NCI-H748 (cell line): ENCODE measurements around the gene HOXC12.

Experiments
- DNase-seq: peaks from one replicate; lab custom pipeline; 2025; ENCODE audit not compliant: unreplicated experiment; lab: John Stamatoyannopoulos, UW

HOXC12 gene, protein sequence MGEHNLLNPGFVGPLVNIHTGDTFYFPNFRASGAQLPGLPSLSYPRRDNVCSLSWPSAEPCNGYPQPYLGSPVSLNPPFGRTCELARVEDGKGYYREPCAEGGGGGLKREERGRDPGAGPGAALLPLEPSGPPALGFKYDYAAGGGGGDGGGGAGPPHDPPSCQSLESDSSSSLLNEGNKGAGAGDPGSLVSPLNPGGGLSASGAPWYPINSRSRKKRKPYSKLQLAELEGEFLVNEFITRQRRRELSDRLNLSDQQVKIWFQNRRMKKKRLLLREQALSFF

DNA sequence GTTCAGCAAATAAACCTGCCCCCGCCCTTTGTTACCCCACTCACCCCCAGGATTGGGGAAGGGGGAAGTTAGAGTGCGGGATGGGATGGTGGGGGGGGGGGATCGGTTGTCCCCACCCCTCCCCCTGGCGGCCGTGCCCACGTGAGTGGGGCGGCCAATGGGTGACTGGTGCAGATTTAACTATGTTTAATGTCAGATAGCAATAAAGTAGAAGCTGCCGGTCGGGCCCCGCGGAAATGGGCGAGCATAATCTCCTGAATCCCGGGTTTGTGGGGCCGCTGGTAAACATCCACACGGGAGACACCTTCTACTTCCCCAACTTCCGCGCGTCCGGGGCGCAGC is at the start of gene HOXC12:
Gene HOXC12 (plus strand): TSS at position 210 of the 342 bp plus-strand sequence. CDS start 27 bp downstream, at position 237.
- no peak for DNase-seq

DNA sequence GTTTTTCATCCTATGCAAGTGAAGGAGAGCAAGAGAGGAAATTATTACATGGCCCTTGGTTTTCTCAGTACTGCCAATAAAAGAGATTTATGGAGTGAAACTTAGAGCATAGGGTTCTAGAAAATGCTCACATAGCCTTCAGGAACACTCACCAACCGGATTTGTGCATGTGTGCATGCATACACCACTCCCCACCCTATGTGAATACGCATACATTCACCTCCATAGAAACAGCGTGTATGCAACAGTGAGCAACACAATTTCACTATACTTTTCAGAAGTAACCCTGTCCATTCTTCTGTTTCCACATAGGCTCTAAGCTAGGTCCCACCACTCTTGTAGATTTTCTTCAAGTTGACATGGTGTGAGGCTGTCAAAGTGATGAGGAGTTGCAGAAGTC is 47.6 kb upstream of the HOXC12 start:
- no peak for DNase-seq

DNA sequence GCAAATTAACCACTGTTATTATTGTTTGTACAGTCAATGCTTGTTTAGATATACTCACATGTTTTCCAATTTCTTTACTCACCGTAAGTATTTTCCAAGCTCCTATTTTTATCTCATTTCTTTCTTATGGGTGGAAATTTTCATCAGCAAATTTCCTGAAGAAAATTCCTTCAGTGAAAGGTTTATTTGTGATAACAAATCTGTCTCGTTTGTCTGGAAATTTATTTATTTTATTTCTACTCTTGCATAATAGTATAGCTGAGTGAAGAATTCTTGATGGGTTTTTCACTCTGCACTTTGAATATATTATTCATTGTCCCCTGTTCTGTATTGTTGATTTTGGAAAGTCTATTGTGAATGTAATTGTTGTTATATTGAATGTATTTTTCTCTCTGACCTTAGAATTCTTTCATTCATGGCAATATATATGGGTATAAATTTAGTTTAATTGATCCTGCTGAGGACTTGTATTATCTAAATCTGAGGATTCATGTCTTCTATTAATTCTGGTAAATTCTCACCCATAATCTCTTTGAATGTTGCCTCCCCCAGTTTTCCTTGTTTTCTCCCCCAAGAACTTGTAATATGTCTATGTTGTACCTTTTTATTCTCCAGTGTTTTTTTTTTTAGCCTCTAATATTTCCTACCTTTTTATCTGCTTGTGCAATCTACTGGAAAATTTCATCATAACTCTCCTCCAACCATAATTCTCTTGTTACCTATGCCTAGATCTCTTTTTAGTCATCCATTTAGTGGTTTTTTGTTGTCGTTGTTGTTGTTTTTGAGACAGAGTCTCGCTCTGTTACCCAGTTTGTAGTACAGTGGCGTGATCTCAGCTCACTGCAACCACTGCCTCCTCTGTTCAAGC is 37.7 kb upstream of the HOXC12 start:
- no peak for DNase-seq

DNA sequence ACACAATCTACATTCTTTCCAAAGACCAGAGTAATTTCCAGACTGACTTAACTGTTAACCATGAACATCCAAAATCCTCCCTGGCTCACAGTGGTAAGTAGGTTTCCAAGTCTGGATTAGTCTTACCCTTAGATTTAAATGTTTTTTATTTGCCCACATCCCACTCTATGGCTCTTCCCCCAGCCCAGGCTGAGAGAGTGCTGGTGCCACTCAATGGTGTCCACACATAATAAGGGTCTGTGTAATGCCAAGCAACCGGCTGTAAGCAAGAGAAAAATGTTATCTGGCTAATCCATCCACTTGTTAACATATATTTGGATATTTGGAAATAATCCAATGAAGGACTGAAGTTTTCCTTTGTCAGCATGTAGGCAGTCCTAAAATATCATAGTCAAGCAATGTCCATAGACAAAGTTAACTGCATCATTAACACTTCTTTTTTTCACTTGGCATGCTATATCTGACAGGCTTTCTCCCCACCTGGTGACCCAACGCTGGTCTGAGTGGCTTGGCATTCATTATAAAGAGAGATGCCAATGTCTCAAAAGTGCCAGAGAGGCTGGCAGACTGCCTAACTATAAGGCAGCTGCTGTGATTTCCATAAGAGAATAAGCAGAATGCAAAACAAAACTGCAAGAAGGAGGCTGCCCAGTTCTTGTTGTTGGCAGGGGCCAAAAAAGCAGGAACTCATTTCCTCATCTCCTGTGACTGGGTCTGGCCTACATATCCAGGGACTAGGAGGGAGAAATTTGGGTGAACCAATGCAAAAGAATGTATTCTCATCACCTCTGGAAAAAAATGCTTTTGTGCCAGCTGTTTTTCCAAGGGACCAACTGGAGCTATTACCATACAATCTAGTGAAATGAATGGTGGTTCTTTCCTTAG is 29.9 kb upstream of the HOXC12 start:
- no peak for DNase-seq

DNA sequence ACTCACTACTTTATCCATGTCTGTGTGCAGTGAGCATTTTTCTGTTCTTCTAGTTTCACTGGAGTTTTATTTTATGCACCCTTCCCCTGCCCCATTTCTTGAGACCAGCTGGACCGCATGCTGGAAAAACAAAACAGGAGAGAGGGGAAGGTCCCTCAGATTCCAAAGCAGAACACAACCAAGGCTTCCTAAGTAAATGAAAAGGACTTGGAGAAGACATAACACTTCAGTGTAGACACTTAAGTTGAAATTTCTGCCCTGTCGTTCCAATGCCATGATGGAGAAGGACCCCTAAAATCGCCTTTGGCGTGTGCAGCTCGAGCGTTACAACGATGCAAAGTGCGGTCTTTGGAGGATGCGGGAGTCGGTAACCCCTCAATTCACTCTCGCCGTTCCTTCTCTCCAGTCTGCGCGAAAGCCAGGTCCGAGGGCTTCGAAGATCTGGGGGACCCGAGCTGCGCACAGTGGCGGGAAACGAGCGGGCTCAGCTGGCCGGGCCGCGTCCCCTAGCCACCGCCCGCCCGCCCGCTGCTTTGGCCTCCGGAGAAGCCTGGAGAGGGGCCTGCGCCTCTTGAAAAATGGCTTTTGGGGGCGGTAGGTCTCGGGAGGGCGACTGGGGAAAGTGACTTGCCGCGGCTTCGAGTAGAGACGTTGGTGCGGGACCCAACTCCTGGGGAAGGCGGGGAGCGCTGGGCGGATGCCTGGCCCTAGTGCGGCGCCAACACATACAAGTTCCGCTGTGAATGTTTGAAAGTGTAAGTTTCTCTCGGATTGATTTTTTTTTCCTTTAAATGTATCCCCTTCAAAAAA is 27.3 kb upstream of the HOXC12 start:
- no peak for DNase-seq

DNA sequence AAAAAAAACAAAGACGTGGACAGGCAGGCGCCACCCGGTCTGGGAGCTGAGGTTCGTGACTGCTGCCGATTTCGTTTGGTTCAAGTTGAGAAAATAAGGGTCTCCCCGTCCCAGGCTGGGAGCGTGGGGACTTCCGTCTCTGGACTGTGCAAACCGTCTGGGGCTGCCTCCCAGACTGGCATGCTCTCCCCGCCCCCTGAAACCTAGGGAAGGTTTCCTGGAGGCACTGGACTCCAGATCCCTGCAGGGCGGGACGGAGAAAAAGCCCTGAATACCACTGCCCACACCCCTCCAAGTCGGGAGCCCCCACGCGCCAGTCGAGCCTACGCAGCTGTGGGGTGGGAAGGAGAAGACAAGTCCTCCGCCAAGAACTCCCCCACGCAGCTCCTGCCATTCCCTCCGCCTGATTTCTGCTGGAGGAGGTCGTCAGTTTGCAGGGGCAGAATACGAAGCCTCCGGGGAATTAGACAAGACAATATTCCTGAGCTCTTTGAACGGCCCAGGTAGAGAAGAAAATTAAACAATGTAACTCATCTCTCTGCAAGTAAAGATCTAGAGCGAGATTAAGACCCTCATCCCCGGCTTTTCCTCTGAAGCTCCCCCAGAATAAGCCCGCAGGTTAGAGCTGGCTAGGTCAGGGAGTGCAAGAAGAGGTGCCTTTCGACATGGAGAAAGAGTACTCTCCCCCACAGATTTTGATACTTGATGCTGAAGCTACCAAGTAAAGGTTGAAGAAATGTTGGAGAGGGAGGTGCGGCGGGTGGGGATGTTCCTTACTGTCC is 26.5 kb upstream of the HOXC12 start:
- DNase-seq, result peak; percentile 29

DNA sequence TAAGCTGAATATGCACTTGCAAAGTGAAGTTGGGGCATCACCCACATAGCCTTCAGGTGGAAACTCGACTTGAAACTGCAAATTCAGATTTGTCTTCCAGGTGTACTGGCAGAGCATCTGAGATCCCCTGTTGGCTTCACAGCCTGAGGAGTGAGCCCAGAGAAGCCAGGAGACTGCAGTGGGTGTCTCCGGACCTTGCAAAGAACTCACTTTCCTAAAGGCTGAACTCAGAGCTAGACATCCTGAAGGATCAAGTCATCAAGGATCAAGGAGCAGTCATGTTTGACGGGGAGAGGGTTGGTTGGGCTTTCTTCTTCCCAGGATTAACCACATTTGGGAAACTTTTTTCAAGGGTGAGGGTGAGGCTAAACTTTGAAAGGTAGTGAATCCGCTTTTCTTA is 25.2 kb upstream of the HOXC12 start:
- DNase-seq, result no peak

DNA sequence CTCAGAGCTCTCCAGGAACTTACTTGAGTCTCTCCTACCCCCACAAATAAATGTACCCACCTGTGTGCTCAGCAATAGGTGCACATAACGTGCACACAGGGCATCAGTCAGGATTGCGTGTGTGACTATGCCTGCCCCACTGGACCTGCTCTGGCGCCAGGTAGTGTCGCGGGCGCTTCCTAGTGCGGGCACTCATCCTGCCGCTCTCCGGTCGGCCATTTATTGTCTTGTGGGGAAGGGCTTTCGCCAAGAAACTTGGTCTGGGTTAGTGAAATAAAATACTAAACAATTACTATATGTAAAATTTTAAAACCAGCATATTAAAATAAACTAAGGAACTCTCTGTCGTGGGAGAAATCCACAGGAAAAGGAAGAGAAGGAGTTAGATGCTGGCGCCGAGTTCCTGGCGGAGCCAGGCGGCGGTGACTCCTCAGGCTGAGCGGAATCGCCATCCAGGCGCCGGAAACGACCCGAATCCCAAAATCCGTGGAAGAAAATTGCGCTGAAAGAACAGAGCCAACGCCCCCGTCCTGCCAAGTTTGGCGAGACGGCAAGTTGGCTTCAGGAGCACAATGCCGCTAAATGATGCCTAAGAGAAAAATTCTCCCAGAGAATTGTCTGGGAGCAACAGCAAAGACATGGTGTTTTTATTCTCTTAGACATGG is 24.0 kb upstream of the HOXC12 start:
- DNase-seq, result peak; percentile 22

DNA sequence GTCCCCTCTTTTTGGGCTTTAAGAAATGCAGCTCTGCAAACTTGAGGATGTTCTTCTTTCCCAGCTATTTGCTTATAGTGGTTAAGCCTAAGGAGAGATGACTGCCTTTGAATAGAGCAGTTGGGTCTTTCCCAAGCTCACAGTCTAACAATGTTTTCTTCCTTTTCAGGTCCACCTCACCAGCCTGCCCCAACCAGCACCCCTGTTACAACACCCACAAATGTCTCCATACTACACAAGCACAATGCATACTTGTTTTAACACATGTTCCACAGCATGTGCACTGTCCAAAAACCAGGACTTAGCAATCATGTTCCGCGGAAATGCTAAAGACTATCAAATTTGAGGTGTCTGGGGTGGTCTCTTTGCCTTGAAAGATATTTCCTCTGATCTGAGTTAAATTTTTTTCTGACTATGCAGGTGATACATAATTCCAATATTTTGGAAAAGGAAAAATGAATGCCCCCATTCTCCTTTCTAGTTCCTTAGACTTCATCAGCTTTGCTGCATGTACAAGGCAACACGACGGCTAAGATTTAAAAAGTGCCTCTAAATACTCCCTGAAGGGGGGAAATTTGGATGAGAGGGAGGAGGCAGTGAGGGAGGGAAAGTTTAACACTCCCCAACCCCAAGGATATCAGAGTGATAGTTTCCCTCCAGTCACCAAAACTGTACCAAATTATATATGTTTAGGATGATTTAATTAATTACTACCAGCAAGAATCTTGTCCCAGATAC is 22.7 kb upstream of the HOXC12 start:
- DNase-seq, result no peak

DNA sequence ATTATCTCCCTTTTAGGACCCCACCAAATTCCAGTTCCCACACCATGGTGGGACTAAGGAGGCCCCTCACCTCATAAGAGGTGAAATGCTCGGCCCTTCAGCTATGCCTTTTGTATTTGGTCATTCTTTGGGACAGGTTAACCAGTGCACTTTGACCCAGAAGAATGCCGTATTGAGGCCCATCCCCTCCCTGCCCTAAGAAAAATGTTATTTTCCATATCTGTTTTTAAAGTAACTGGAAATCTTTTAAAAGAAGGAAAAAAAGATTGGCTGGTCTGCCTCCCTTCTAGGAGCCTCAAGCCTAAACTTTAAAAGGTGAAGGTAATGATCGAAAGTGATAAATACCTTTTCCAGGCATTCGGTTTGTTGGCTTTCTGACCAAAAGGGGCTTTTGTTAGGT is 21.8 kb upstream of the HOXC12 start:
- no peak for DNase-seq

DNA sequence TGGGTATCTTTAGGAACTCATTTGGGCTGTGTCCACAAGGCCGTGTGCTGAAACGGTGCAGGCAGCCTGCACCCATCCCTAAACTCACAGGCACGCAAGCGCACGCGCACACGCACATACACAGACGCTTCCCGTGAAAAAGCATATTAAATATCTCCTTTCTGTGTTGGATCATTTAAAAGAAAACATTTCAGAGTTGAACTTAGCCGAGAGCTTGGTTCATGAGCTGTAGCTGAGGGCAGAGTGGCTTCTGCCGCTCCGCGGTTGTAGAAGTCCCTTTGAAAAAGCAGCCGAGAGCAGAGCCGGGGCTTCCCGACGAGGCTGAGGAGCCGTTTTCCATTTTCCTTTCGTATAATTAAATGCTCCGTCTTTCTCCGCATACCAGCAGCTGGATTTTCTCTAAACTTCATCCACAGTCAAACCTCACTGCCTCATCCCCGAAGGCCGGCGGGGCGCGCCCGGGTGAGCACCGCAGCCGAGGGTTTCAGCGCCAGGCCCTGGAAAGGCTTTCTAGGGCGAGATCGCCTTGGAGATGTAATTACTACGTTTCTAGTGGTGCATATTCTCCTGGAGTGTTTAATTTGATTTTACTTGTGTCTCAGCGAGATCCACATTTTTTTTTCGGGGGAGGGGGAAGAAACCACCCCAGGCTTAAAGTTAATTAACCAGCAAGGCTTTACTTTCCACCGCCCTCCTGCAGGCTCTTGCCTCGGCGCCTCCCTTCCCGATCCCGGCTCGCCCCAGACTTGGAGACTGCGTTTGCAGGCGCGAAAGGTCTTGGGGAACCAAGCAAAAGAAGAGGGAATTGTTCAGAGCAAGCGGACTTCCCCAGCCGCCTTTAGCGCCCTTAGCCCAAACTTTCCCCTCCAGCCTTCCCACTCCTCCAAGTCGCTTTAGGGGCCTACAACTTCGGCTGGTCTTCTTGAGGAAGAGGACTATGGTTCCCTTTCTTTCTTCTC is 19.0 kb upstream of the HOXC12 start:
- DNase-seq, result no peak

DNA sequence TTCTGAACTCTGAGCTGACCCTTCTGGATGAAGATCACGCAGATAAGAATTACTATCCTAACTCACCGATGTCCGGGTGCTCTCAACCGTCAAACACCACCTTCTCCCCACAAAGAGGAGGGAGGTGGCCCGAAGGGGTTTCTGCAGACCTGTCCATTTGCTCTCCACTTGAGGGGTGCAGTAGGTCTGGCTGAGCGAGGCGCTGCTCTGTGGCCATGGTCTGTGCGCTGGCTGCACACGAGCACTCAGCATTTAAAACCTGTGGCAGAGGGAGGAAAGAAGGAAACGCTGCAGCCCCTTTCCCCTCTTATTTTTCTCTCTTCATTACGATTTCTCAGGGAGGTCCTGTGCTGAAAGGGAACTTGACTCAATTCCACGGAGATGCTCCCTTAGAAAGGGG is 17.6 kb upstream of the HOXC12 start:
- no peak for DNase-seq

DNA sequence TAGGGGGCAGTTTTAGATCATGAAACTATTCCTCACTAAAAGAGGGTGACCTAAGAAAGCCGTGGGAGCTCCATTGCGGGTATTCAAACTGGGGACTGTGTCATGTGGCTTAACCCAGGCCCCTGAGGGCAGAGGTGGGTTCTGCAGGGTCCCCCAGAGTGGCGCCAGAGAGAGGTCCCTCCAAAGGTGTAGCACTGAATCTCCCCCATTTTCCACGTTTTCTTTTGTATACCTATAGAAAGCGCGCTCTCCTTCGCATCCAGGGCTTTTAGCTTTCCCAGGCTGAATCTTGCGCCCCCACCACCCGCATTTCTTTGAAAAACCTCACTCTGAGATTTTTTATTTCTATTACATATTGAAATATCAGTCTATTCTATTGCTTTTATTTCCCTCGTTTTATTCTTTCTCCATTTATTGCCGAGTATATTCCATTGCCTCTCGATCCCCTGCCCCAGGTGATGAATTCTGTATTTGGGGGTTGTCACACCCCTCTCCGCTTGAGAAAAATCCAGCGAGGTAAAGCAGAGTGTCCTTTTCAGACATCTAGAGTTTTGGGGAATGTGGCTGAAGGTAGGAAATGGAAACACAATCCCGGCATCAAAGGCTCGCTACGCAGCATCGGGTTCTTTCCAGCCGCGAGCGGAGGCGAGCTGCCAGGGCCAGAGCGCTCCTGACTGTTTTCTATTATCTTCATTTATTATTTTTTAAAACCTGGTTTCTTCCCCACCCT is 16.9 kb upstream of the HOXC12 start:
- DNase-seq, result no peak

DNA sequence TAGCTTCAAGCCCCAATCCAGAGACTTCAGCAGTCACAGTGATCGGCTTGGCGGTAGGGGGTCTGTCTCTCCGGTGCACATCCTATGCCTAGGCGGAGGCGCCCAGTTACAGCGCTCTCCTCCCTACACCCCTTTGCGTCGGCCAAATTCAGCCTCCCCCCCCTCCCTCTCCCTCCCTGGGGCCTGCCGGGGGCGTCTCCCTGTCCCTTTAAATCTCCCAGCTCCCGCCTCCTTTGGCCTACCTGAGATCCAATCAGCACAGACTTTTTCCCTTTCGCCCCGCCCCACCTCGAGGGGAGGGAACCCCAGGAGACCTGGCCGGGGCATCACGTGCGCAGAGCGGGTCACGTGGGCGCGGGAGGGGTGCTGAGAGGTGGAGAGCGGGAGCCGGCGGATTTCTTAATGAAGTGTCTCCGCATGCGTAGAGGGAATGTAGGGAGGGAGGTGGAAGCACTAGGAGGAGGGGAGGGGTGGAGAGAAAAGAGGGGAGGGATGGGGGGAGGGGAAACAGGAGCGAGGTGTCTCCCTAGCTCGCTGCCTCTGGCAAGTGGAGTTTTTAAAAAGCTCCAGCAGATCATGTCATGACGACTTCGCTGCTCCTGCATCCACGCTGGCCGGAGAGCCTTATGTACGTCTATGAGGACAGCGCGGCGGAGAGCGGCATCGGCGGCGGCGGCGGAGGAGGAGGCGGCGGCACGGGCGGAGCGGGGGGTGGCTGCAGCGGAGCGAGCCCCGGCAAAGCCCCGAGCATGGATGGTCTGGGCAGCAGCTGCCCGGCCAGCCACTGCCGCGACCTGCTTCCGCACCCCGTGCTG is 16.2 kb upstream of the HOXC12 start, which contains the start of gene HOXC13:
Gene HOXC13 (plus strand): TSS at position 506 of the 815 bp plus-strand sequence. CDS start 76 bp downstream, at position 582.
- DNase-seq, result peak; percentile 99

DNA sequence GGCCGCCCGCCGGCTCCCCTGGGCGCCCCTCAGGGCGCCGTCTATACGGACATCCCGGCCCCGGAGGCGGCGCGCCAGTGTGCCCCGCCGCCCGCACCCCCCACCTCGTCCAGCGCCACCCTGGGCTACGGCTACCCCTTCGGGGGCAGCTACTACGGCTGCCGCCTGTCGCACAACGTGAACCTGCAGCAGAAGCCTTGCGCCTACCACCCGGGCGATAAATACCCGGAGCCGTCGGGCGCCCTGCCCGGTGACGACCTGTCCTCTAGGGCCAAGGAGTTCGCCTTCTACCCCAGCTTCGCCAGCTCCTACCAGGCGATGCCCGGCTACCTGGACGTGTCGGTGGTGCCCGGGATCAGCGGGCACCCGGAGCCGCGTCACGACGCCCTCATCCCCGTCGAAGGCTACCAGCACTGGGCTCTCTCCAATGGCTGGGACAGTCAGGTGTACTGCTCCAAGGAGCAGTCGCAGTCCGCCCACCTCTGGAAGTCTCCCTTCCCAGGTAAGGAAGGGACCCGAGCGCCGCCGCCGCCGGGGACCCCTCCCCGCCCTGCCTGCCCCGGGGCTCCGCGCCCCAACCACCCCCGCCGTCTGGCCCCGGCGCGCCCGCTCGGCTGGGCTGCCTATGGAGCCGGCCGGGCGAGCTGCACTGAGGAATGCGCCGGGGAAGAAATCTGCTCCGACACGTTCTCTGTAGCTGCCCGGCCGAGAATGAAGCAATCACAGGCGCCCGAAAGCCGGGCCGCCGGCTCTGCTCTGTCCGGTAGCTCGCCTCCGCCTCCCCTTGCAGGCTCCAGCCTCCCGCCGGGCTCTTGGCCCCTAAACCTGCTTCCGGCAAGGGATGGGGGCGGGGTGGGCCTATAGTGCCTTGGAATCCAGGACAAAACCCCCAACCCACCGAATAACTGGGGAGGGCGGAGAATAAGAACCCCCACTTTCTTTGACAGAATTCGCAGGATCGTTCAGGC is 15.3 kb upstream of the HOXC12 start:
- DNase-seq, result peak; percentile 56
